Rectal smooth muscle tissue (tissue), 1 donor: ENCODE measurements around the gene C1orf159.
"Not testable (repeated sequence)": the region's sequence is repeated elsewhere in the genome, so short reads cannot be mapped to it uniquely, and the experiment has no call there.

ENCODE experiments used
- H3K27ac ChIP-seq: one replicate; pipeline ENCODE4 v1.7.0; 2013; ENCODE audit warnings: low read depth, low read length, inconsistent platforms
- H3K27me3 ChIP-seq: one replicate; pipeline ENCODE4 v1.7.0; 2013; ENCODE audit warnings: low read length; ENCODE audit not compliant: control insufficient read depth, insufficient read depth
- H3K36me3 ChIP-seq: one replicate; pipeline ENCODE4 v1.7.0; 2013; ENCODE audit warnings: low read length; ENCODE audit not compliant: control insufficient read depth, insufficient read depth
- H3K4me1 ChIP-seq: one replicate; pipeline ENCODE4 v1.7.0; 2013; ENCODE audit warnings: low read length; ENCODE audit not compliant: control insufficient read depth, insufficient read depth
- H3K4me3 ChIP-seq: one replicate; pipeline ENCODE4 v1.7.0; 2013; ENCODE audit warnings: low read length
- H3K9ac ChIP-seq: one replicate; pipeline ENCODE4 v1.7.0; 2013; ENCODE audit warnings: low read length

C1orf159 gene

DNA sequence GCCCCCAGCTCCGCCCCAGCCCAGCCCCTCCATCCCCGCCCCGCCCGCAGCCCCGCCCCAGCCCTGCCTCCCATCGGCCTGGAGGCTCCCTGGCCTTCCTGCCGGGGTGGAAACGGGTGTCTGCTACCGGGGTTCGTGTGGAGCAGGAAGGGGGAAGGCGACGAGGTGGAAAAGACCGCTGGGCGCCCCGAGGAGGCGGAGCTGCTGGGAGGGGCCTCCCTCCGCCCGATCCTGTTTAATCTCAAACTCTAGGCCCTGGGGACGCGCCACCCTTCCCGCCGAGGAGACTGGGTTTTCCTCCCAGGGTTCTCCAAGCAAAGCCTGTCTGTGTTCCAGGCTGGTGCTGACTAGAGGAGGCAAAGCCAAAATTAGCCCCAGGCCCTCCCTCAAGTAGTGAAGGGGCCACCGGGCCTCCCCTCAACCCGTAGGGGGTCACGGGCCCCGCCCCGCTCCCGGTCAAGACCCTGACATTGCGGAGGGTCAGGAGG, 41.6 kb upstream of the C1orf159 start:
- Histone ChIP-seq H3K4me1 (peaks cover 7% of the 10 kb centered on the region), H3K27ac (peak overlapping the region; percentile 91), H3K36me3 (no peaks in the 10 kb centered on the region), H3K27me3 (no peaks in the 10 kb centered on the region), H3K4me3 (peak overlapping the region; percentile 85), H3K9ac (peak overlapping the region; percentile 93)

DNA sequence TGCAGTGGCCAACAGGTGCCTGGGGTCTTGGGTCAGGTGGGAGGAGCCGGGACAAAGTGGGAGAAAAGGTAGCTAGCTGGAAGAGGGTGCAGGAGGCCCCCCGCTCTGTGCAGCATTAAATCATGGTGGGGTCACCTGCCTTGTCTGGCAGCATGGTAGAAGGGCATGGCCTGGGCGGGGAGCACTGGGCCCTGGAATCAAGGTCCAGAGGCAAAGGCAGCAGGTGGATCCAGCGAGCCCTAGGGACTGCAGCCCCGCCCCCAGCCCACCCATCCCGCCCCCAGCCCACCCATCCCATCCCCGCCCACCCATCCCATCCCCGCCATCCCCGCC, 41.1 kb upstream of the C1orf159 start:
- H3K4me3 ChIP-seq: no peak overlapping the region
- peaks cover 7% of the 10 kb centered on the region for H3K4me1 ChIP-seq
- no peaks in the 10 kb centered on the region for H3K36me3 ChIP-seq
- H3K27ac ChIP-seq: no peak overlapping the region
- H3K9ac ChIP-seq: no peak overlapping the region
- H3K27me3 ChIP-seq: no peaks in the 10 kb centered on the region

DNA sequence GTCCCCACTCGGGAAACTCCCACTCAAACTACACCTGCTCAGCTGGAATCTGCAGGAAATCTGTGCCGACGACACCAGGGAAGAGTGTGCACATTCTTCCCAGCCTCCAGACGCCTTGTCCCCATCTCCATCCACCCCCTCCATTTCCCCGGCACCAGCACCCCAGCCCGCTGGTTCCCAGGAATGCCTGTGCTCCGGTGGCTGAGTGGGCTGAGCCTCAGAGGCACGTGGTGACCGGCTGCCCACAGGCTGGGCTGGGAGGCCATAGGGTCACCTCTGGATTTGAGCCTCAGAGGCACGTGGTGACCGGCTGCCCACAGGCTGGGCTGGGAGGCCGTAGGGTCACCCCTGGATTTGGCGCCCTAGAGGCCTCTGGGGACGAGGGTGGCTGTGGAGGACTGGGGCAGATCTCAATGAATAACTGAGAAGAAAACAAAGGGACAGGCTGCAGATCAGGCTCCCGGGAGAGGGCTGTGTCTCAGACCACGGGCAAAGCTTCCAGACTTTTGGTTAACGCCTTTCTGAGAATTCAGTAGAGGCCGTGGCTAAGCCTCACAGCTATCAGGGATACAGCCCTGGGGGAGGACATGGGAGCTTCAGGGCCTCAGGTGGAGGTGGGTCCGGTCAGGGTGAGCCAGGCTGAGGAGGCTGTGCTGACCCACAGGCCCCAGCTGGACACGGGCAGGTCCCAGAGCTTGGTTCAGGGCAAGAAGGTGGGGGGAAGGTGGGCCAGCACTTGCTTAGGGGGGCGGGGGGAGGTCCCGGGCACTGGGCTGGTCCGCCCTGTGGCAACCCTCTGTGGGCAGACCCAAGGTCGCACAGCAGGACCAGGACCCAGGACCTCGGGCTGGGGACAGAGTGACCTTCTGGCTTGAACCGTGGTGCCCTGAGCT, 40.5 kb upstream of the C1orf159 start:
- Histone ChIP-seq H3K9ac (no peak overlapping the region), H3K27me3 (no peaks in the 10 kb centered on the region), H3K27ac (no peak overlapping the region), H3K4me1 (peaks cover 7% of the 10 kb centered on the region), H3K36me3 (no peaks in the 10 kb centered on the region), H3K4me3 (no peak overlapping the region)

DNA sequence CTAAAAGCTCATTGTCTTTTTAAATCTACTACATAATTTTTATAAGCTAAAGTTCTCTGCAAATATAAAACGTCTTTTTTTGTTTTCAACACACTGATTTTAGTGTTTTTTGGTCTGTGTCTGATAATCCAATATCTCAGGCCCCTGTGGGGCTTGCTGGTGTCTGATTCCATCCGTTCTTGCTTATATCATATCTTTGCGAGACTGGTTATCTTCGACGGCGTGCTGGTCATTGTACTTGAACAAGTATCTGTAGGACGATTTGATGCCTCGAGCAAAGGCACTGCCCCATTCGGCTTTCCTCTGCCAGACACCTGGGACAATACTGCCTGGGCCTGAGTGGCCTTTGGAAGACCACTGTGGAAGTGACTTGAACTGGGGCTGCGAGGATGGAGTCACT, 39.4 kb upstream of the C1orf159 start:
- peaks cover 7% of the 10 kb centered on the region for H3K4me1 ChIP-seq
- no peaks in the 10 kb centered on the region for H3K27me3 ChIP-seq
- H3K9ac ChIP-seq: no peak overlapping the region
- no peak overlapping the region for H3K27ac ChIP-seq
- no peak overlapping the region for H3K4me3 ChIP-seq
- H3K36me3 ChIP-seq: no peaks in the 10 kb centered on the region

DNA sequence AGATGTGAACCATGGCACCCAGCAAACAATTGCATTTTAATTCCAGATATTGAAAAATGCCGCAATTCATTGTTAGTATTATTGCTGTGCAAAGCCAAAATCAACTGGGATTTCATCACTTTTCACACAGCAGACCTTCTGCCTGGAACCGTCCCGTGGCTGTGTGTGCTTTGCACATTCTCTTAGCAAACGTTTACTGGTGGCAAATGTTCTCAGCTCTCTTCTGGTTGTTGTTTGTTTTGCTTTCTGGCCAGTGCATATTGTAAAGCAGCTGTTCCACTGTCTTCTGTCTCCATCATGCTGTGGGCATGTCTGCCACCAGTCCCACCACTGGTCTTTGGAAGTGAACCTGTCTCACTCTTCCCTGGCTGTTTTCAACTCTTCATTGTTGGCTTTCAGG, 38.0 kb upstream of the C1orf159 start:
- H3K27ac ChIP-seq: no peak overlapping the region
- H3K4me3 ChIP-seq: no peak overlapping the region
- H3K36me3 ChIP-seq: no peaks in the 10 kb centered on the region
- H3K4me1 ChIP-seq: peaks cover 7% of the 10 kb centered on the region
- no peaks in the 10 kb centered on the region for H3K27me3 ChIP-seq
- no peak overlapping the region for H3K9ac ChIP-seq

DNA sequence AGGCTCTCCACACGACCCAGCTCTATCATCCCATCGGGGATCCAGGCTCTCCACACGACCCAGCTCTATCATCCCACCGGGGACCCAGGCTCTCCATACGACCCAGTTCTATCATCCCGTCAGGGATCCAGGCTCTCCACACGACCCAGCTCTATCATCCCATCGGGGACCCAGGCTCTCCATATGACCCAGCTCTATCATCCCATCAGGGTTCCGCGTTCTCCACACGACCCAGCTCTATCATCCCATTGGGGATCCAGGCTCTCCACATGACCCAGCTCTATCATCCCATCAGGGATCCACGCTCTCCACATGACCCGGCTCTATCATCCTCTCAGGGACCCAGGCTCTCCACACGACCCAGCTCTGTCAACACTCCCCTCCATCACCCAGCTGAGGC, 37.3 kb upstream of the C1orf159 start:
- H3K4me1 ChIP-seq, H3K36me3 ChIP-seq, H3K27me3 ChIP-seq, H3K4me3 ChIP-seq, H3K27ac ChIP-seq, H3K9ac ChIP-seq: not testable (repeated sequence)

DNA sequence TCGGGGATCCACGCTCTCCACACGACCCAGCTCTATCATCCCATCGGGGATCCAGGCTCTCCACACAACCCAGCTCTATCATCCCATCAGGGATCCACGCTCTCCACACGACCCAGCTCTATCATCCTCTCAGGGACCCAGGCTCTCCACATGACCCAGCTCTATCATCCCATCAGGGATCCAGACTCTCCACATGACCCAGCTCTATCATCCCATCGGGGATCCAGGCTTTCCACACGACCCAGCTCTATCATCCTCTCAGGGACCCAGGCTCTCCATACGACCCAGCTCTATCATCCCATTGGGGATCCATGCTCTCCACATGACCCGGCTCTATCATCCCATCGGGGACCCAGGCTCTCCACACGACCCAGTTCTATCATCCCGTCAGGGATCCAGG, 36.5 kb upstream of the C1orf159 start:
- H3K36me3 ChIP-seq, H3K4me3 ChIP-seq, H3K27ac ChIP-seq, H3K9ac ChIP-seq, H3K27me3 ChIP-seq, H3K4me1 ChIP-seq: not testable (repeated sequence)

DNA sequence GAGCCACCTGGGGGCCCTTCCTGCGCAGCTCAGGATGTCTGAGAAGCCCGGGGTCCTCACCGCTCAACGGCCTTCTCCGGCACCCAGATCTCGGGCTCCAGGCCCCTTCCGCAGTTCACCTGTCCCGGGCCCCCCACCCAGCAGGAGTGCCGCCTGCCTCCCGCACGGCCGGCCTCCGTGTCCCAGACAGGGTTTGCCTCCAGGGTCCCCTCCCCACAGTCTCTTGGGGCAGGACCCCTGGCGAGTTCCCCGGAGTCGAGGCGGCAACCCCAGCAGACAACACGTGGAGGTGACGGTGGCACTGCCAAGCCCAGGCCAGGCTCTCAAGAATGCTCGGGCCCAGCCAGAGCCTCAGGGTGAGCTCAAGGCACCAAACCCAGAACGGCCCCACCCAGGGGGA, 35.4 kb upstream of the C1orf159 start:
- Histone ChIP-seq H3K4me1 (no peaks in the 10 kb centered on the region), H3K27me3 (no peaks in the 10 kb centered on the region), H3K27ac (no peak overlapping the region), H3K9ac (no peak overlapping the region), H3K36me3 (no peaks in the 10 kb centered on the region), H3K4me3 (no peak overlapping the region)

DNA sequence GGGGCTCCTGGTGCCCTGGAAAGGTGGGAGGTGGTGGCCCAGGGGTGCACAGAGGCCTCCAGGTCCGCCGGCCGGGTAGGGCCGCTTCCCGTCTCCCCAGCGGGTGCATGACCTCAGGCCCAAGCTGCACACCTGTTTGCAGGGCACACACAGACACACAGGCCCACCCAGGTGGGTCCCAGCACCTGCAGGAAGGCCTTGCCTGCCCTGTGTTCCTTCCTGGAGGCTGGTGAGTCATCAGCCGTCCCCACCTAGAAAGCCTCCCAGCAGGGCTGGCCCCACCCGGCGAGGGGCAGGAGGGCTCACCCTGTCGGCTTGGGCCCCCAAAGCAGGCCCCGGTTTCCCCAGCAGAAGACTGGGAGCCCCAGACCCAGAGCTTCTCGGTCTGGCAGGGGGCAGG, 34.2 kb upstream of the C1orf159 start:
- H3K4me1 ChIP-seq: no peaks in the 10 kb centered on the region
- no peak overlapping the region for H3K27ac ChIP-seq
- no peaks in the 10 kb centered on the region for H3K36me3 ChIP-seq
- no peak overlapping the region for H3K4me3 ChIP-seq
- H3K9ac ChIP-seq: no peak overlapping the region
- no peaks in the 10 kb centered on the region for H3K27me3 ChIP-seq

DNA sequence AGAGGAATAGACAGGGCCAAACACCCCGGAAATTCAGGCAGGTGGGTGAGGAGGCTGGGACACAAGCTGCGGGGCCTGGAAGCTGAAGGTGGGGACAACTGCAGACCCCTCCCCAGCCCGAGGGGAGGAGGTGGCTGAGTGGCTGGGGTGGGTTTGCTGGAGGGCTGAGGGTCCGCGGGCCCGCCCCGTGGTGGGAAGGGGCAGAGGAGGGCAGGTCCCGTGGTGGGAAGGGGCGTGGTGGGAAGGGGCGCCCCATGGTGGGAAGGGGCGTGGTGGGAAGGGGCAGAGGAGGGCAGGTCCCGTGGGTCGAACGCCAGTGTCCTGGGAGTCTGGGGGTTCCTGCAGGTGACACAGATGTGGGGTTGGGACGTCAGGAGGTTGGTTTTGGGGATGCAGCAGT, 33.5 kb upstream of the C1orf159 start:
- Histone ChIP-seq H3K27me3 (no peaks in the 10 kb centered on the region), H3K27ac (no peak overlapping the region), H3K4me3 (no peak overlapping the region), H3K4me1 (no peaks in the 10 kb centered on the region), H3K9ac (no peak overlapping the region), H3K36me3 (no peaks in the 10 kb centered on the region)

DNA sequence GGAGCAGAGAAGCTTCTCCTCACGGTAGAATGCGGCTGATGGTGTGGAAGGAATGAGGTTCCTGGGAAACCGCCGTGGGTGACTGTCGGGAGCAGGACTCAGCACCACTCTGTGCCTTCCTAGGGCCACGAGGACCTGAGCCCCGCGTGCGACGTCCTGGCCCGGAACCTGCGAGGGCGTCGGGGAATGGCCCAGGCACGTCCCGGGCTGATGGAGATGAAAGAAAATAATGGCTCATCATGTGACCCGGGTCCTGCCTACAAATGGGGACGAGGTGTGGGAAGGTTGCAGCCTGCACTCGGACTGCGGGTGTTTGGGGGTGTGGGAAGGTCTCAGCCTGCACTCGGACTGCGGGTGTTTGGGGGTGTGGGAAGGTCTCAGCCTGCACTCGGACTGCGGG, 32.7 kb upstream of the C1orf159 start:
- Histone ChIP-seq H3K27ac (no peak overlapping the region), H3K36me3 (no peaks in the 10 kb centered on the region), H3K4me1 (no peaks in the 10 kb centered on the region), H3K4me3 (no peak overlapping the region), H3K9ac (no peak overlapping the region), H3K27me3 (no peaks in the 10 kb centered on the region)

DNA sequence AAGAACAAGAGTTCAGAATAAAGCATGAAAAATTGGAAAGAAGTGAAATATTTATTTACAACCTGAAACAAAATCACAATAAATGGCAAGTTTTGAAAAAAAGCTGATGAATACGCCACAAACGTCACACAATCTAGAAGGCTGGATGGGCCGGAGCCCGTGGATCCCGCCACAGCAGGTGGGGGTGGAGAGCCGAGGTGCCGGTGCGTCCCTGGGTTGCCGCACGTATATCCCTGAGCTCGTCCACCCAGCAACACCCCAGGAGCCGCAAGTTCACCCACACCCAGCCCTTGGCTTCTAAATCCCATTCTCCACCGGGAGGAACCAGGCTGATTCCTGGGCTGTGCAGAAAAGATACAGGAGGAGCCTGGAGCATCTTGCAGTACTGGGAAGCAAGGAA, 32.2 kb upstream of the C1orf159 start:
- H3K4me3 ChIP-seq: no peak overlapping the region
- H3K27ac ChIP-seq: no peak overlapping the region
- H3K36me3 ChIP-seq: no peaks in the 10 kb centered on the region
- no peak overlapping the region for H3K9ac ChIP-seq
- no peaks in the 10 kb centered on the region for H3K27me3 ChIP-seq
- no peaks in the 10 kb centered on the region for H3K4me1 ChIP-seq

DNA sequence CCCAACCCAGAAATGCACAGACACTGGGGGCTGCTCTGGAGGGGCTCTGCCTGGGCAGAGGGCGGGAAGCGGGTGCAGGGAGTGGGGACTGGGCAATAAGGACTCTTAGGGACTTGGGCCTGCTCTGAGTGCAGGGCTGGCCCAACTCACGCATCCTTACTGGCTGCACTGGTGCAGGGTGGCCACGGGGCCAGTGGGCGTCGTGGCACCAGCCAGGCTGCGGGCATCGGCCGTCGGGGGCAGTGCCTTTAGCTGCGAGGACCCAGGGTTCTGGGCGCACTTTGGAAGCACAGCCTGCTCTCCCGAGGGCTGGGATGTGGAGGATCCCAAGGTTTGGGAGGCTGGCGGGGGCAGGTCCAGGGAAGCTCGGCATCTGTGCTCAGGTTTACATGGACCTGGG, 30.7 kb upstream of the C1orf159 start:
- Histone ChIP-seq H3K9ac (no peak overlapping the region), H3K4me3 (no peak overlapping the region), H3K36me3 (no peaks in the 10 kb centered on the region), H3K27ac (no peak overlapping the region), H3K27me3 (no peaks in the 10 kb centered on the region), H3K4me1 (no peaks in the 10 kb centered on the region)
